Measurements from ENCODE around the gene GALNT4. TPM values are rescaled to one million over a fixed set of nuclear protein-coding genes. Genes with fewer than 3 reads are reported as not detected.

GALNT4 gene
- total and polyA plus RNA-seq, 9 of the 15 experiments (the other 6 are each of a cell fraction or from before 2014, with no cell fraction given) = 1.2 to 4.6 (median 3.4) TPM

DNA sequence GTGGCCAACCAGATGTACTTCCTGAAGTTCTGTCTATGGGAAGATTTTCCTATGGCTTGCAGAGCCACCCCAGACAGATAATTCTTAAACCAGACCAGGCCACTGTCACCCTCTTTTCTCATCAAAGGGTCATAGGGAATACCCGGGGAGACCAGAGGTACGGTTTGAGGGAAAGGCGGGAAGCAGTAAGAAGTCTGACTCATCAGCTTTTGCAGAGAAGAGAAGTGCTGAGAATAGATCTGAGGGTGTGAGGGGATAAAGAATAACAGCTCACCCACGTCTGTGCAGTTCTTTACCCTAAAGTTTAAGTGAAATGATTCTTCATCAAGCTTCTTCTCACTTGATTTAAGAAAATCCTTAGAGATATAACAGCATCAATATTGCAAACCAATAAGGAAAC is 22.5 kb upstream of the GALNT4 start (continued):
- TF ChIP-seq, protein P1, sequence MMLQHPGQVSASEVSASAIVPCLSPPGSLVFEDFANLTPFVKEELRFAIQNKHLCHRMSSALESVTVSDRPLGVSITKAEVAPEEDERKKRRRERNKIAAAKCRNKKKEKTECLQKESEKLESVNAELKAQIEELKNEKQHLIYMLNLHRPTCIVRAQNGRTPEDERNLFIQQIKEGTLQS (IDR thresholded peaks at IDR 0.05) = peak; percentile 30; the same call in 1 of the 2 replicates
- TF ChIP-seq, protein P1 (CRISPR knock-in tag; conservative IDR thresholded peaks at IDR 0.05) = no peak
- TF ChIP-seq RHOXF2B (CRISPR knock-in tag; conservative IDR thresholded peaks at IDR 0.05) (no peak), HEY1 (CRISPR knock-in tag; IDR thresholded peaks at IDR 0.05; ENCODE audit: borderline replicate concordance) (no peak), ZNF316 (IDR thresholded peaks at IDR 0.05) (peak; percentile 54; the same call in 1 of the 2 replicates), DIDO1 (tag; IDR thresholded peaks at IDR 0.05; ENCODE audit: low read depth) (no peak), MAFG (tag; conservative IDR thresholded peaks at IDR 0.05) (0 out of 2 replicates have a peak, but pooled peaks have one; percentile 18), ADNP (tag; IDR thresholded peaks at IDR 0.05) (no peak), ZNF586 (CRISPR knock-in tag; conservative IDR thresholded peaks at IDR 0.05) (no peak), ZNF561 (CRISPR knock-in tag; conservative IDR thresholded peaks at IDR 0.05) (no peak), ZNF79 (CRISPR knock-in tag; IDR thresholded peaks at IDR 0.05; ENCODE audit: low read depth) (no peak)
- TF ChIP-seq, protein P2, sequence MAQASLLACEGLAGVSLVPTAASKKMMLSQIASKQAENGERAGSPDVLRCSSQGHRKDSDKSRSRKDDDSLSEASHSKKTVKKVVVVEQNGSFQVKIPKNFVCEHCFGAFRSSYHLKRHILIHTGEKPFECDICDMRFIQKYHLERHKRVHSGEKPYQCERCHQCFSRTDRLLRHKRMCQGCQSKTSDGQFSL (CRISPR knock-in tag; IDR thresholded peaks at IDR 0.05) = no peak
- TF ChIP-seq, protein P2 (tag; IDR thresholded peaks at IDR 0.05) = no peak
- TF ChIP-seq, protein P3, sequence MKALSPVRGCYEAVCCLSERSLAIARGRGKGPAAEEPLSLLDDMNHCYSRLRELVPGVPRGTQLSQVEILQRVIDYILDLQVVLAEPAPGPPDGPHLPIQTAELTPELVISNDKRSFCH (CRISPR knock-in tag; IDR thresholded peaks at IDR 0.05) = no peak
- TF ChIP-seq, protein P3 (tag; IDR thresholded peaks at IDR 0.05) = no peak
- TF ChIP-seq, protein P4, sequence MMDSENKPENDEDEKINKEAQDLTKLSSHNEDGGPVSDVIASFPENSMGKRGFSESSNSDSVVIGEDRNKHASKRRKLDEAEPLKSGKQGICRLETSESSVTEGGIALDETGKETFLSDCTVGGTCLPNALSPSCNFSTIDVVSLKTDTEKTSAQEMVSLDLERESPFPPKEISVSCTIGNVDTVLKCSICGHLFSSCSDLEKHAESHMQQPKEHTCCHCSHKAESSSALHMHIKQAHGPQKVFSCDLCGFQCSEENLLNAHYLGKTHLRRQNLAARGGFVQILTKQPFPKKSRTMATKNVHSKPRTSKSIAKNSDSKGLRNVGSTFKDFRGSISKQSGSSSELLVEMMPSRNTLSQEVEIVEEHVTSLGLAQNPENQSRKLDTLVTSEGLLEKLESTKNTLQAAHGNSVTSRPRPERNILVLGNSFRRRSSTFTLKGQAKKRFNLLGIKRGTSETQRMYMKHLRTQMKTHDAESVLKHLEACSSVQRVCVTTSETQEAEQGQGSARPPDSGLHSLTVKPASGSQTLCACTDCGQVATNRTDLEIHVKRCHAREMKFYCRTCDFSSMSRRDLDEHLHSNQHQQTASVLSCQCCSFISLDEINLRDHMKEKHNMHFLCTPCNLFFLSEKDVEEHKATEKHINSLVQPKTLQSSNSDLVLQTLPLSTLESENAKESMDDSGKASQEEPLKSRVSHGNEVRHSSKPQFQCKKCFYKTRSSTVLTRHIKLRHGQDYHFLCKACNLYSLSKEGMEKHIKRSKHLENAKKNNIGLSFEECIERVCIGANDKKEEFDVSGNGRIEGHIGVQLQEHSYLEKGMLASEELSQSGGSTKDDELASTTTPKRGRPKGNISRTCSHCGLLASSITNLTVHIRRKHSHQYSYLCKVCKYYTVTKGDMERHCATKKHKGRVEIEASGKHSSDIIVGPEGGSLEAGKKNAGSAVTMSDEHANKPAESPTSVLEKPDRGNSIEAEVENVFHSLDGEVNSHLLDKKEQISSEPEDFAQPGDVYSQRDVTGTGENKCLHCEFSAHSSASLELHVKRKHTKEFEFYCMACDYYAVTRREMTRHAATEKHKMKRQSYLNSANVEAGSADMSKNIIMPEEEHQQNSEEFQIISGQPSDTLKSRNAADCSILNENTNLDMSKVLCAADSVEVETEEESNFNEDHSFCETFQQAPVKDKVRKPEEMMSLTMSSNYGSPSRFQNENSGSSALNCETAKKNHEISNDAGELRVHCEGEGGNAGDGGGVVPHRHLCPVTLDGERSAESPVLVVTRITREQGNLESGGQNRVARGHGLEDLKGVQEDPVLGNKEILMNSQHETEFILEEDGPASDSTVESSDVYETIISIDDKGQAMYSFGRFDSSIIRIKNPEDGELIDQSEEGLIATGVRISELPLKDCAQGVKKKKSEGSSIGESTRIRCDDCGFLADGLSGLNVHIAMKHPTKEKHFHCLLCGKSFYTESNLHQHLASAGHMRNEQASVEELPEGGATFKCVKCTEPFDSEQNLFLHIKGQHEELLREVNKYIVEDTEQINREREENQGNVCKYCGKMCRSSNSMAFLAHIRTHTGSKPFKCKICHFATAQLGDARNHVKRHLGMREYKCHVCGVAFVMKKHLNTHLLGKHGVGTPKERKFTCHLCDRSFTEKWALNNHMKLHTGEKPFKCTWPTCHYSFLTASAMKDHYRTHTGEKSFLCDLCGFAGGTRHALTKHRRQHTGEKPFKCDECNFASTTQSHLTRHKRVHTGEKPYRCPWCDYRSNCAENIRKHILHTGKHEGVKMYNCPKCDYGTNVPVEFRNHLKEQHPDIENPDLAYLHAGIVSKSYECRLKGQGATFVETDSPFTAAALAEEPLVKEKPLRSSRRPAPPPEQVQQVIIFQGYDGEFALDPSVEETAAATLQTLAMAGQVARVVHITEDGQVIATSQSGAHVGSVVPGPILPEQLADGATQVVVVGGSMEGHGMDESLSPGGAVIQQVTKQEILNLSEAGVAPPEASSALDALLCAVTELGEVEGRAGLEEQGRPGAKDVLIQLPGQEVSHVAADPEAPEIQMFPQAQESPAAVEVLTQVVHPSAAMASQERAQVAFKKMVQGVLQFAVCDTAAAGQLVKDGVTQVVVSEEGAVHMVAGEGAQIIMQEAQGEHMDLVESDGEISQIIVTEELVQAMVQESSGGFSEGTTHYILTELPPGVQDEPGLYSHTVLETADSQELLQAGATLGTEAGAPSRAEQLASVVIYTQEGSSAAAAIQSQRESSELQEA (IDR thresholded peaks at IDR 0.05; ENCODE audit: low read depth) = no peak
- TF ChIP-seq, protein P5, sequence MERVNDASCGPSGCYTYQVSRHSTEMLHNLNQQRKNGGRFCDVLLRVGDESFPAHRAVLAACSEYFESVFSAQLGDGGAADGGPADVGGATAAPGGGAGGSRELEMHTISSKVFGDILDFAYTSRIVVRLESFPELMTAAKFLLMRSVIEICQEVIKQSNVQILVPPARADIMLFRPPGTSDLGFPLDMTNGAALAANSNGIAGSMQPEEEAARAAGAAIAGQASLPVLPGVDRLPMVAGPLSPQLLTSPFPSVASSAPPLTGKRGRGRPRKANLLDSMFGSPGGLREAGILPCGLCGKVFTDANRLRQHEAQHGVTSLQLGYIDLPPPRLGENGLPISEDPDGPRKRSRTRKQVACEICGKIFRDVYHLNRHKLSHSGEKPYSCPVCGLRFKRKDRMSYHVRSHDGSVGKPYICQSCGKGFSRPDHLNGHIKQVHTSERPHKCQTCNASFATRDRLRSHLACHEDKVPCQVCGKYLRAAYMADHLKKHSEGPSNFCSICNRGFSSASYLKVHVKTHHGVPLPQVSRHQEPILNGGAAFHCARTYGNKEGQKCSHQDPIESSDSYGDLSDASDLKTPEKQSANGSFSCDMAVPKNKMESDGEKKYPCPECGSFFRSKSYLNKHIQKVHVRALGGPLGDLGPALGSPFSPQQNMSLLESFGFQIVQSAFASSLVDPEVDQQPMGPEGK (CRISPR knock-in tag; IDR thresholded peaks at IDR 0.05; ENCODE audit: borderline replicate concordance) = no peak
